SU-DHL-6 (cell line): ENCODE results near the gene IGF2.

Experiments used
- H2AFZ ChIP-seq: fragments of 200-600 bp; sonication (generic); 2 replicates; pipeline ENCODE4 v1.6.1; 2014; ENCODE audit warnings: low read depth, mild to moderate bottlenecking, moderate library complexity, mixed read lengths, antibody characterized with exemption, low read length; ENCODE audit not compliant: severe bottlenecking
- H3F3A ChIP-seq: fragments of 200-600 bp; shearing (Covaris generic); 2 replicates; pipeline ENCODE4 v1.6.0; 2016; ENCODE audit warnings: antibody characterized with exemption, mild to moderate bottlenecking; ENCODE audit not compliant: insufficient read depth
- H3K27ac ChIP-seq: fragments of 200-600 bp; sonication (generic); 2 replicates; pipeline ENCODE4 v1.5.1; 2016; ENCODE audit warnings: low read depth, mild to moderate bottlenecking, low read length, moderate library complexity, mixed read lengths
- H3K27me3 ChIP-seq: fragments of 200-600 bp; sonication (generic), shearing (Covaris generic); 2 replicates; pipeline ENCODE4 v1.6.0; 2014; ENCODE audit warnings: mild to moderate bottlenecking, low read length
- H3K36me3 ChIP-seq: fragments of 200-600 bp; sonication (generic); 2 replicates; pipeline ENCODE4 v1.6.1; 2014; ENCODE audit warnings: mild to moderate bottlenecking, low read length, mixed read lengths
- H3K4me2 ChIP-seq: fragments of 300-600, 200-600 bp; shearing (Covaris generic), sonication (generic); 2 replicates; pipeline ENCODE4 v1.6.0; 2014; ENCODE audit warnings: low read length, low read depth, mild to moderate bottlenecking; ENCODE audit not compliant: poor library complexity, severe bottlenecking
- H3K4me3 ChIP-seq: fragments of 200-600 bp; sonication (generic); 2 replicates; pipeline ENCODE4 v1.5.1; 2014; ENCODE audit warnings: antibody characterized with exemption, low read length, mild to moderate bottlenecking, mixed read lengths; ENCODE audit not compliant: insufficient read depth, poor library complexity, severe bottlenecking
- H3K79me2 ChIP-seq: fragments of 200-600 bp; sonication (generic); 2 replicates; pipeline ENCODE4 v1.6.1; 2014; ENCODE audit warnings: mild to moderate bottlenecking, low read length, moderate library complexity; ENCODE audit not compliant: insufficient read depth
- H3K9ac ChIP-seq: fragments of 200-600 bp; sonication (generic); 2 replicates; pipeline ENCODE4 v1.7.0; 2014; ENCODE audit warnings: mild to moderate bottlenecking, low read length
- H3K9me2 ChIP-seq: fragments of 200-600 bp; sonication (generic); replicated peaks from 2 replicates; pipeline ENCODE4 v1.6.1; 2014; ENCODE audit warnings: low read length; ENCODE audit not compliant: insufficient read depth
- H3K9me3 ChIP-seq: fragments of 200-600 bp; sonication (generic); 2 replicates; pipeline ENCODE4 v1.6.1; 2014; ENCODE audit warnings: low read length, mixed read lengths; ENCODE audit not compliant: insufficient read depth
- H4K20me1 ChIP-seq: fragments of 200-600 bp; sonication (generic); 2 replicates; pipeline ENCODE4 v1.6.1; 2014; ENCODE audit warnings: low read depth, mild to moderate bottlenecking, antibody characterized with exemption, low read length, moderate library complexity, mixed read lengths
- EZH2phosphoT487 ChIP-seq: fragments of 200-600 bp; sonication (generic), shearing (Covaris generic); conservative IDR thresholded peaks from 2 replicates; pipeline ENCODE4 v1.6.1; 2018; ENCODE audit warnings: mild to moderate bottlenecking, antibody characterized with exemption, low read length, moderate library complexity, mixed read lengths
- TF ChIP-seq, protein P1 (sequence below): fragments of 200-600 bp; sonication (generic); IDR thresholded peaks from one replicate; pipeline ENCODE4 v1.5.1; 2017; ENCODE audit warnings: antibody characterized with exemption, mild to moderate bottlenecking, low read length, moderate library complexity; ENCODE audit not compliant: insufficient read depth, poor library complexity, severe bottlenecking

The IGF2 gene

DNA sequence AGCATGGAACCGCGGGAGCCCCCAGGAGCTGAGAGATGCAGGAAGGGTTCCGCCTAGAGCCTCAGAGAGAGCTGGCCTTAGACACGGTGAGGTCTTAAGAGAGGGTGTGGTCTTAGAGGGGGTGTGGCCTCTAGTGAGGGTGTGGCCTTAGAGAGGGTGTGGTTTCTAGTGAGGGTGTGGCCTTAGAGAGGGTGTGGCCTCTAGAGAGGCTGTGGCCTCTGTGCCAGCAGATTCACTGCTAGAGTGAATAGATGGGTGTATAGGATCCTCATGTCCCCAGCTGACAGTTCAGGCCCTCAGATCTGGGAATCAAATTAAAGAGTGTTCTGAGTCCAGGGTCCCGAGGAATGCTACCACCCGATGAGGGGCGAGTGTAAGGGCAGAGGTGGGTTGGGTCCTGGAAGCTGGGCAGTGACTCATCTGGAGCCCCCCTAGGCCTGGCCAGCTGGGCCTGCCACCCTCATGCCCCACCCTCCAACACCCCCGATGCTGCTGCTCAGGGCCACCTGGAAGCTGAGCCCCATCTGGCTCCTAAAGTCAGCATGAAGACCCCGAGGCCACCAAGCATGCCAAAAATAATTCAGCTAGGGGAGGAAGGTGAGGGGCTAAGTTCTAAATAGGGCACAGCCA is 49.5 kb downstream of the IGF2 start:
- no peak overlapping the region for H3K27ac ChIP-seq
- no peak for TF ChIP-seq EZH2phosphoT487
- TF ChIP-seq, protein P1, sequence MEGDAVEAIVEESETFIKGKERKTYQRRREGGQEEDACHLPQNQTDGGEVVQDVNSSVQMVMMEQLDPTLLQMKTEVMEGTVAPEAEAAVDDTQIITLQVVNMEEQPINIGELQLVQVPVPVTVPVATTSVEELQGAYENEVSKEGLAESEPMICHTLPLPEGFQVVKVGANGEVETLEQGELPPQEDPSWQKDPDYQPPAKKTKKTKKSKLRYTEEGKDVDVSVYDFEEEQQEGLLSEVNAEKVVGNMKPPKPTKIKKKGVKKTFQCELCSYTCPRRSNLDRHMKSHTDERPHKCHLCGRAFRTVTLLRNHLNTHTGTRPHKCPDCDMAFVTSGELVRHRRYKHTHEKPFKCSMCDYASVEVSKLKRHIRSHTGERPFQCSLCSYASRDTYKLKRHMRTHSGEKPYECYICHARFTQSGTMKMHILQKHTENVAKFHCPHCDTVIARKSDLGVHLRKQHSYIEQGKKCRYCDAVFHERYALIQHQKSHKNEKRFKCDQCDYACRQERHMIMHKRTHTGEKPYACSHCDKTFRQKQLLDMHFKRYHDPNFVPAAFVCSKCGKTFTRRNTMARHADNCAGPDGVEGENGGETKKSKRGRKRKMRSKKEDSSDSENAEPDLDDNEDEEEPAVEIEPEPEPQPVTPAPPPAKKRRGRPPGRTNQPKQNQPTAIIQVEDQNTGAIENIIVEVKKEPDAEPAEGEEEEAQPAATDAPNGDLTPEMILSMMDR, result no peak
- no peaks in the 10 kb centered on the region for H3K9me2 ChIP-seq
- no peak overlapping the region for H3K4me2 ChIP-seq
- no peak overlapping the region for H3K9ac ChIP-seq
- H3K36me3 ChIP-seq, result no peaks in the 10 kb centered on the region
- no peak overlapping the region for H2AFZ ChIP-seq
- H3K27me3 ChIP-seq, result no peaks in the 10 kb centered on the region
- H3K4me3 ChIP-seq, result no peak overlapping the region
- H3K79me2 ChIP-seq, result no peaks in the 10 kb centered on the region
- H3F3A ChIP-seq, result no peaks in the 10 kb centered on the region
- H3K9me3 ChIP-seq, result no peaks in the 10 kb centered on the region
- H4K20me1 ChIP-seq, result no peaks in the 10 kb centered on the region

DNA sequence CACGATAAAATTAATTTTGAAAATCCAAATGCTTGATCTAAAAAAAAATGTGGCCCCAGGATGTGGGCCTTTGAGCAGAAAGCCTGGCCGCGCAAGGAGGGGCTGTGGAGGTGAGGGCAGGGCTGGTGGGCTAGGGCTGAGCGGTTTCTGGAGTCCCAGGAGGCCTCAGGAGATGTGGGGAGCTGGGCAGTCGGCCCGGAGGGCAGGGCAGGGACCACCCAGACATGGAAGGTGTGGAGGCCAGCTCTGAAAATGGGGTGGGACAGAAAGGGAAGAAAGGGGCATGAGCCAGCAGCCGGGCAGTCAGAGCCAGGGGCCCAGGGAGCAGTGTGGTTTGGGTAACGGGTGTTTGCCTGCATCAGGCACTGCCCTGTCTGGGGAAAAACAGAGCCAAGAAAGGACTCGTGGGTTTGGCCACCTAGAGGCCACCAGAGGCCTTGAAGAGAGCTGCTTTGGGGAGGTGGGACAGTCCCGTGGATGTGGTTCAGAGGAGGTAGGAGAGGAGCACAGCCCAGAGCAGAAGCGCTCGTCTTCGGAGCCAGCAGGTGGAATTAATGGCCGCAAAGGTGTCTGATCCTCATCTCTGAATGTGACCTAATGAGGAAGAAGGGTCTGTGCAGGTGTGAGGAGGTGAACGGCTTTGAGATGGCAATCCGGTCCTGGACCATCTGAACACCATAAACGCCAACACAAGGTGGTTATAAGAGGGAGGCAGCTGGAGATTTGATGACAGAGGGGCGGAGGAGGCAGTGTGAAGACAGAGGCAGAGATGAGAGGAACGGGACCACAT is 50.2 kb downstream of the IGF2 start:
- Histone ChIP-seq H3K9me2 (no peaks in the 10 kb centered on the region), H3K9ac (no peak overlapping the region), H3F3A (no peaks in the 10 kb centered on the region), H3K27ac (no peak overlapping the region), H3K27me3 (no peaks in the 10 kb centered on the region), H3K79me2 (no peaks in the 10 kb centered on the region), H2AFZ (no peak overlapping the region), H3K4me3 (no peak overlapping the region), H3K4me2 (no peak overlapping the region), H3K36me3 (no peaks in the 10 kb centered on the region), H3K9me3 (no peaks in the 10 kb centered on the region), H4K20me1 (no peaks in the 10 kb centered on the region)
- TF ChIP-seq EZH2phosphoT487, result no peak
- TF ChIP-seq, protein P1, result no peak

DNA sequence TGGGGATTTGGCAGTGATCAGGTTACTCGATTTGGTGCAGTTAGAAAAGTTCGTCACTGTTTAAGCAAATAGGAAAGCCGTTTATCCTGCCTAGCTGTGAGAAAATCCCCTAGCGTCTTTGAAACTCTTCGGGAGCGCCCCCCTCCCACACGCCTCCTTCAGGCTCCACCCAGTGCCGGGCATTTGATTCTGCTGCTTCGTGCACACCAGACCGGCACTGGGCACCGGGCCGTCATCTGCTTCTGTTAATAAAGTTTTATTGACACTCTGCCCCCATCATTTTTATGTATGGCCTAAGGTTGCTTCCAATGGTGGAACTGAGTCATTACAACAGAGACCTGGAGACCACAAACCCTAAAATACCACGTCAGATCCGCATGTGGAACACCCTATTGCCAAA is 50.9 kb downstream of the IGF2 start:
- Histone ChIP-seq H3K4me3 (no peak overlapping the region), H2AFZ (no peak overlapping the region), H3K4me2 (no peak overlapping the region), H3K9me3 (no peaks in the 10 kb centered on the region), H3K9me2 (no peaks in the 10 kb centered on the region), H3K9ac (no peak overlapping the region), H3K36me3 (no peaks in the 10 kb centered on the region), H3K27me3 (no peaks in the 10 kb centered on the region), H3F3A (no peaks in the 10 kb centered on the region), H3K27ac (no peak overlapping the region), H3K79me2 (no peaks in the 10 kb centered on the region), H4K20me1 (no peaks in the 10 kb centered on the region)
- TF ChIP-seq, protein P1, result no peak
- TF ChIP-seq EZH2phosphoT487, result no peak
